ENCODE results near the gene SMIM11.
A peak's percentile ranks its signal among the peaks of the same experiment; 100 is the strongest.

The SMIM11 gene

GRCh38 chr21:34374940-34375618, at the start of gene SMIM11:
Gene SMIM11 (plus strand): TSS chr21:34375507. CDS start chr21:34379505, 3,998 bp downstream.
- peak; percentile 100 for ATAC-seq

- TF ChIP-seq ZFP30 (CRISPR knock-in tag; IDR thresholded peaks at IDR 0.05): no peak
- no peak for TF ChIP-seq ZNF70 (CRISPR knock-in tag; IDR thresholded peaks at IDR 0.05)
- no peak for TF ChIP-seq BACH2 (CRISPR knock-in tag; IDR thresholded peaks at IDR 0.05; ENCODE audit: borderline replicate concordance)
- no peak for TF ChIP-seq RARB (CRISPR knock-in tag; IDR thresholded peaks at IDR 0.05)
- no peak for TF ChIP-seq PATZ1 (CRISPR knock-in tag; IDR thresholded peaks at IDR 0.05; ENCODE audit: borderline replicate concordance)
- TF ChIP-seq ISL1 (CRISPR knock-in tag; IDR thresholded peaks at IDR 0.05): no peak
- no peak for TF ChIP-seq ESRRG (CRISPR knock-in tag; IDR thresholded peaks at IDR 0.05)
- no peak for TF ChIP-seq CREB5 (CRISPR knock-in tag; IDR thresholded peaks at IDR 0.05; ENCODE audit: low read depth)
- no peak for TF ChIP-seq ZNF8 (CRISPR knock-in tag; IDR thresholded peaks at IDR 0.05)
- no peak for TF ChIP-seq TSHZ2 (CRISPR knock-in tag; IDR thresholded peaks at IDR 0.05)
- no peak for TF ChIP-seq OSR1 (CRISPR knock-in tag; IDR thresholded peaks at IDR 0.05)
- no peak for TF ChIP-seq PPARA (CRISPR knock-in tag; IDR thresholded peaks at IDR 0.05; ENCODE audit: borderline replicate concordance)
- TF ChIP-seq GLIS3 (CRISPR knock-in tag; IDR thresholded peaks at IDR 0.05): no peak
- TF ChIP-seq POU6F1 (CRISPR knock-in tag; IDR thresholded peaks at IDR 0.05; ENCODE audit: borderline replicate concordance, low read depth): no peak
- ATAC-seq: no peak
These were observed 45.3 kb upstream of the SMIM11 start for GRCh38 chr21:34330055-34330454.

- TF ChIP-seq ESRRG (CRISPR knock-in tag; IDR thresholded peaks at IDR 0.05) (no peak), ZC3H10 (CRISPR knock-in tag; IDR thresholded peaks at IDR 0.05) (no peak), ZFP30 (CRISPR knock-in tag; IDR thresholded peaks at IDR 0.05) (no peak), TOX (CRISPR knock-in tag; IDR thresholded peaks at IDR 0.05; ENCODE audit: borderline replicate concordance) (no peak), BACH2 (CRISPR knock-in tag; IDR thresholded peaks at IDR 0.05; ENCODE audit: borderline replicate concordance) (no peak), ZNF565 (CRISPR knock-in tag; conservative IDR thresholded peaks at IDR 0.05; ENCODE audit: low read depth) (no peak), CSDC2 (CRISPR knock-in tag; IDR thresholded peaks at IDR 0.05) (no peak)
- no peak for ATAC-seq
These were observed 43.6 kb upstream of the SMIM11 start for GRCh38 chr21:34331726-34332125.

- no peak for ATAC-seq
- TF ChIP-seq RARB (CRISPR knock-in tag; IDR thresholded peaks at IDR 0.05) (no peak), OSR1 (CRISPR knock-in tag; IDR thresholded peaks at IDR 0.05) (no peak), ZNF565 (CRISPR knock-in tag; conservative IDR thresholded peaks at IDR 0.05; ENCODE audit: low read depth) (no peak)
These were observed 43.0 kb upstream of the SMIM11 start for GRCh38 chr21:34332347-34332746.

GRCh38 chr21:34333121-34333739, 42.1 kb upstream of the SMIM11 start:
- TF ChIP-seq TSHZ2 (CRISPR knock-in tag; IDR thresholded peaks at IDR 0.05): no peak
- ATAC-seq: no peak

All from SK-N-SH treated with all-trans-retinoic acid at 6 μM for 48 hours (cell line).